22Rv1 (cell line): ENCODE measurements around the gene KRTAP19-1.

Experiments used
- CTCF ChIP-seq: fragments of 450-650 bp; IDR thresholded peaks from 2 replicates; pipeline ENCODE4 v1.5.1; 2017; ENCODE audit warnings: mild to moderate bottlenecking
- ZFX ChIP-seq: fragments of 450-650 bp; IDR thresholded peaks from 2 replicates; pipeline ENCODE4 v1.6.1; 2017; ENCODE audit warnings: antibody characterized with exemption, borderline replicate concordance

GRCh38 chr21:30497065-30497464 is 16.9 kb upstream of the KRTAP19-1 start, which contains the start of gene KRTAP19-4:
- TF ChIP-seq ZFX, result no peak
- no peak for TF ChIP-seq CTCF
